HCT116 (cell line): Measurements from ENCODE around the gene CASP12. TPM values are rescaled to one million over a fixed set of nuclear protein-coding genes. Genes with fewer than 3 reads are reported as not detected.

Source experiments
- ATAC-seq: fragments of 200-7000 bp; cut with Tn5 transposase; 2 replicates; pipeline ENCODE4 v1.9.1; 2020; ENCODE audit warnings: mild to moderate bottlenecking, moderate library complexity
- BruUV-seq: library from RNA; stranded (reverse); fragments of 400-500 nt; replicated peaks from 2 replicates; lab custom pipeline; 2021; lab: Mats Ljungman, UMichigan
- CTCF ChIA-PET: fragments of 300-600 bp; sonication (Branson Sonifier 250); formaldehyde crosslinking; loops from one replicate; lab custom pipeline; 2021; ENCODE audit warnings: antibody characterized with exemption; lab: Charles Lee
- POLR2A ChIA-PET: fragments of 300-600, 350-600 bp; sonication (Branson Sonifier 250); formaldehyde crosslinking; loops from one replicate; lab custom pipeline; 2021; ENCODE audit warnings: antibody characterized with exemption; lab: Charles Lee
- RAD21 ChIA-PET, 2 experiments: fragments of 300-600 bp; sonication (Branson Sonifier 250); formaldehyde crosslinking; loops; one replicate each; lab custom pipeline; 2023; ENCODE audit warnings: low total read pairs in 2 of 2; ENCODE audit not compliant: uncharacterized antibody in 2 of 2, unreplicated experiment in 2 of 2, low non-redundant PET in 1 of 2; lab: Charles Lee
- DNase-seq: peaks from one replicate; pipeline ENCODE4 v3.0.0-alpha.2; 2010; ENCODE audit warnings: low read depth, low spot score
- H2AFZ ChIP-seq: fragments of 200-600 bp; shearing (Covaris generic), sonication (generic); 2 replicates; pipeline ENCODE4 v1.6.1; 2017; ENCODE audit warnings: low read depth, mixed run types, mixed read lengths, antibody characterized with exemption, low read length; ENCODE audit not compliant: poor library complexity, severe bottlenecking
- H3K27ac ChIP-seq: 2 replicates; pipeline ENCODE4 v1.5.1; 2012; ENCODE audit warnings: low read depth, low read length
- H3K27me3 ChIP-seq: fragments of 200-600 bp; sonication (generic); 2 replicates; pipeline ENCODE4 v1.6.1; 2016; ENCODE audit warnings: mixed run types, low read length, mixed read lengths; ENCODE audit not compliant: insufficient read depth
- H3K36me3 ChIP-seq, 2 experiments: fragments of 200-500 bp in 1 of 2; fragments of 200-600 bp in 1 of 2; sonication (Bioruptor generic) in 1 of 2; sonication (generic) in 1 of 2; 2 replicates each; pipeline versions ENCODE4 v1.5.1 to v1.6.1; 2014 to 2016; ENCODE audit warnings: low read length in 2 of 2, inconsistent platforms in 1 of 2, mixed read lengths in 1 of 2, mixed run types in 1 of 2; ENCODE audit not compliant: insufficient read depth in 2 of 2, control insufficient read depth in 1 of 2
- H3K4me1 ChIP-seq, 2 experiments: fragments of 200-600 bp in 1 of 2; sonication (generic) in 1 of 2; 2 replicates each; pipeline versions ENCODE4 v1.5.1 to v1.6.1; 2012 to 2017; ENCODE audit warnings: low read length in 2 of 2, inconsistent platforms in 1 of 2, mild to moderate bottlenecking in 1 of 2, mixed read lengths in 1 of 2, mixed run types in 1 of 2, moderate library complexity in 1 of 2; ENCODE audit not compliant: insufficient read depth in 2 of 2, control insufficient read depth in 1 of 2
- H3K4me2 ChIP-seq: fragments of 200-600 bp; sonication (generic); 2 replicates; pipeline ENCODE4 v1.6.1; 2017; ENCODE audit warnings: mixed run types, low read length, mixed read lengths
- H3K4me3 ChIP-seq, 2 experiments: fragments of 200-600 bp in 1 of 2; sonication (generic) in 1 of 2; replicated peaks in 1 of 2; 2 replicates each; pipeline ENCODE4 v1.5.1; 2011 to 2016; ENCODE audit warnings: low read length in 2 of 2, control low read depth in 1 of 2, low read depth in 1 of 2, mild to moderate bottlenecking in 1 of 2, mixed read lengths in 1 of 2, mixed run types in 1 of 2
- H3K79me2 ChIP-seq: fragments of 200-600 bp; sonication (generic); 2 replicates; pipeline ENCODE4 v1.6.1; 2017; ENCODE audit warnings: mild to moderate bottlenecking, mixed run types, low read length, moderate library complexity, mixed read lengths; ENCODE audit not compliant: insufficient read depth
- H3K9ac ChIP-seq: fragments of 200-600 bp; sonication (generic); 2 replicates; pipeline ENCODE4 v1.6.1; 2016; ENCODE audit warnings: low read length, mixed read lengths
- H3K9me2 ChIP-seq: fragments of 200-600 bp; sonication (generic), shearing (Covaris generic); 2 replicates; pipeline ENCODE4 v1.6.1; 2017; ENCODE audit warnings: mixed run types, mild to moderate bottlenecking, moderate library complexity; ENCODE audit not compliant: insufficient read depth
- H3K9me3 ChIP-seq, 2 experiments: fragments of 200-500 bp in 1 of 2; fragments of 200-600 bp in 1 of 2; sonication (Bioruptor generic) in 1 of 2; sonication (generic) in 1 of 2; 2 replicates each; pipeline ENCODE4 v1.6.1; 2014 to 2017; ENCODE audit warnings: low read length in 2 of 2, mixed read lengths in 2 of 2, inconsistent platforms in 1 of 2, low read depth in 1 of 2, mild to moderate bottlenecking in 1 of 2, mixed run types in 1 of 2, moderate library complexity in 1 of 2; ENCODE audit not compliant: control insufficient read depth in 1 of 2, insufficient read depth in 1 of 2
- H4K20me1 ChIP-seq: fragments of 200-600 bp; sonication (generic), shearing (Covaris generic); 2 replicates; pipeline ENCODE4 v1.6.1; 2017; ENCODE audit warnings: mixed run types, mild to moderate bottlenecking, moderate library complexity; ENCODE audit not compliant: insufficient read depth
- EGR1 ChIP-seq: IDR thresholded peaks from 2 replicates; pipeline ENCODE4 v1.6.1; 2012; ENCODE audit warnings: low read depth
- EZH2 ChIP-seq: fragments of 200-600 bp; sonication (generic); IDR thresholded peaks from 2 replicates; pipeline ENCODE4 v1.6.1; 2017; ENCODE audit warnings: antibody characterized with exemption, mixed run types
- EZH2phosphoT487 ChIP-seq: fragments of 200-600 bp; IDR thresholded peaks from 2 replicates; pipeline ENCODE4 v1.6.1; 2018; ENCODE audit warnings: antibody characterized with exemption, borderline replicate concordance
- JUND ChIP-seq: IDR thresholded peaks from 2 replicates; pipeline ENCODE4 v1.6.1; 2012
- POLR2AphosphoS5 ChIP-seq: IDR thresholded peaks from 2 replicates; pipeline ENCODE4 v1.6.1; 2011; ENCODE audit warnings: mild to moderate bottlenecking, low read depth, low read length, moderate library complexity
- RAD21 ChIP-seq: IDR thresholded peaks from 2 replicates; pipeline ENCODE4 v1.6.1; 2012; ENCODE audit warnings: low read depth, mild to moderate bottlenecking
- SIN3A ChIP-seq: IDR thresholded peaks from 2 replicates; pipeline ENCODE4 v1.6.1; 2012; ENCODE audit warnings: low read depth
- SP1 ChIP-seq: IDR thresholded peaks from 2 replicates; pipeline ENCODE4 v1.6.1; 2012; ENCODE audit warnings: low read depth
- TCF7L2 ChIP-seq: IDR thresholded peaks from 2 replicates; pipeline ENCODE4 v1.7.0; 2011; ENCODE audit warnings: borderline replicate concordance, inconsistent platforms; ENCODE audit not compliant: insufficient read depth, insufficient read length; ENCODE audit errors: extremely low read depth
- ZFX ChIP-seq: fragments of 450-650 bp; IDR thresholded peaks from 2 replicates; pipeline ENCODE4 v1.6.1; 2017
- ZNF274 ChIP-seq: fragments of 200-500 bp; sonication (Bioruptor generic); IDR thresholded peaks from 2 replicates; pipeline ENCODE4 v1.6.1; 2014; ENCODE audit warnings: mild to moderate bottlenecking, low read depth, low read length, inconsistent platforms
- intact Hi-C: fragments of 100-400 bp; cut with micrococcal nuclease; formaldehyde crosslinking; loops from 2 replicates; pipeline ENCODE4 v1.10.0; 2022
- total RNA-seq: library from RNA; stranded (reverse); gene quantifications from one replicate; pipeline ENCODE4 v1.2.1, GENCODE V29; 2021; ENCODE audit not compliant: unreplicated experiment
- TF ChIP-seq, protein P1 (sequence below): IDR thresholded peaks from 2 replicates; pipeline ENCODE4 v1.6.1; 2011; ENCODE audit warnings: mild to moderate bottlenecking, low read length, moderate library complexity; ENCODE audit not compliant: insufficient replicate concordance; ENCODE audit errors: extremely low read depth
- TF ChIP-seq, protein P2 (sequence below), 3 experiments: fragments of 200-600 bp in 1 of 3; sonication (generic) in 1 of 3; IDR thresholded peaks in 2 of 3; conservative IDR thresholded peaks in 1 of 3; 2 replicates each; pipeline ENCODE4 v1.5.1; 2012 to 2017; ENCODE audit warnings: low read depth in 2 of 3, low read length in 2 of 3, antibody characterized with exemption in 1 of 3, borderline replicate concordance in 1 of 3, control low read depth in 1 of 3, mild to moderate bottlenecking in 1 of 3, mixed read lengths in 1 of 3, mixed run types in 1 of 3, moderate library complexity in 1 of 3; ENCODE audit not compliant: insufficient read depth in 1 of 3
- TF ChIP-seq, protein P3 (sequence below): IDR thresholded peaks from 2 replicates; pipeline ENCODE4 v1.6.1; 2012

CASP12 gene
- total RNA-seq, 1 experiment from 2014 or later = not detected

DNA sequence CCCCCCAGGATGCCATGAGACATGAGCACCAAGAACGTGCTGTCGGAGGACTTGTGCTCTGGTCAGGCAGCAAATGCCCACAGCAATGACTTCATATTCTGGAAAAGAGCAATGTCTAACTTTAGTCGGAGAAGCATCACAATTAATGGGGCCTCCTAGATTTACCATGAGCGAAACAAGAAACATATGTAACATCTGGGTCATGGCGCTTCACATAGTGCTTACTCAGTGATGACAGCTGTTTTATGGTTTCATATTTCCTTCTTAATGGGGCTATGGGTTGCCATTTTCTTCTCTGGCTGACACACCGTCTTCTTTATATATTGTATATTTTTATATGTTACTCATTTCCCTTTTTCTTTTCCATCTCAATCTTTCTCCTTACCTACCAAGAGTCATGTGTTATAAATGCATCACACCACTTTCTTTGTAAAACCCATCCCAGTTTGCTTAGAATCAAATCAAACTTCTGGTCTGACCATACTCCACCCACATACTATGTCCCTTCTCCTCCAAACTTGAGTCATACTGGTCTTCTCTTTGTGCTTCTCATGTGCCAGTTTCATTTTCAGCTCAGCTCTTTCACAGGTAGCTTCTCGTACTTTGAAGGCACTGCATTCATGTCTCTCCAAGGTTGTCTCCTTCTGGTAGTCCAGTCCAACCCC is 9.4 kb upstream of the CASP12 start (continued):
- TF ChIP-seq, protein P1, sequence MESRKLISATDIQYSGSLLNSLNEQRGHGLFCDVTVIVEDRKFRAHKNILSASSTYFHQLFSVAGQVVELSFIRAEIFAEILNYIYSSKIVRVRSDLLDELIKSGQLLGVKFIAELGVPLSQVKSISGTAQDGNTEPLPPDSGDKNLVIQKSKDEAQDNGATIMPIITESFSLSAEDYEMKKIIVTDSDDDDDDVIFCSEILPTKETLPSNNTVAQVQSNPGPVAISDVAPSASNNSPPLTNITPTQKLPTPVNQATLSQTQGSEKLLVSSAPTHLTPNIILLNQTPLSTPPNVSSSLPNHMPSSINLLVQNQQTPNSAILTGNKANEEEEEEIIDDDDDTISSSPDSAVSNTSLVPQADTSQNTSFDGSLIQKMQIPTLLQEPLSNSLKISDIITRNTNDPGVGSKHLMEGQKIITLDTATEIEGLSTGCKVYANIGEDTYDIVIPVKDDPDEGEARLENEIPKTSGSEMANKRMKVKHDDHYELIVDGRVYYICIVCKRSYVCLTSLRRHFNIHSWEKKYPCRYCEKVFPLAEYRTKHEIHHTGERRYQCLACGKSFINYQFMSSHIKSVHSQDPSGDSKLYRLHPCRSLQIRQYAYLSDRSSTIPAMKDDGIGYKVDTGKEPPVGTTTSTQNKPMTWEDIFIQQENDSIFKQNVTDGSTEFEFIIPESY = no peak
- no peak for TF ChIP-seq SIN3A
- TF ChIP-seq, protein P2, sequence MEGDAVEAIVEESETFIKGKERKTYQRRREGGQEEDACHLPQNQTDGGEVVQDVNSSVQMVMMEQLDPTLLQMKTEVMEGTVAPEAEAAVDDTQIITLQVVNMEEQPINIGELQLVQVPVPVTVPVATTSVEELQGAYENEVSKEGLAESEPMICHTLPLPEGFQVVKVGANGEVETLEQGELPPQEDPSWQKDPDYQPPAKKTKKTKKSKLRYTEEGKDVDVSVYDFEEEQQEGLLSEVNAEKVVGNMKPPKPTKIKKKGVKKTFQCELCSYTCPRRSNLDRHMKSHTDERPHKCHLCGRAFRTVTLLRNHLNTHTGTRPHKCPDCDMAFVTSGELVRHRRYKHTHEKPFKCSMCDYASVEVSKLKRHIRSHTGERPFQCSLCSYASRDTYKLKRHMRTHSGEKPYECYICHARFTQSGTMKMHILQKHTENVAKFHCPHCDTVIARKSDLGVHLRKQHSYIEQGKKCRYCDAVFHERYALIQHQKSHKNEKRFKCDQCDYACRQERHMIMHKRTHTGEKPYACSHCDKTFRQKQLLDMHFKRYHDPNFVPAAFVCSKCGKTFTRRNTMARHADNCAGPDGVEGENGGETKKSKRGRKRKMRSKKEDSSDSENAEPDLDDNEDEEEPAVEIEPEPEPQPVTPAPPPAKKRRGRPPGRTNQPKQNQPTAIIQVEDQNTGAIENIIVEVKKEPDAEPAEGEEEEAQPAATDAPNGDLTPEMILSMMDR (IDR thresholded peaks at IDR 0.05 in 2 of 3, conservative IDR thresholded peaks at IDR 0.05 in 1 of 3; ENCODE audit: borderline replicate concordance in 1 of 3, insufficient read depth in 1 of 3, low read depth in 2 of 3, low read length in 2 of 3) = no peak
- TF ChIP-seq, all 23 proteins: peak for 0

DNA sequence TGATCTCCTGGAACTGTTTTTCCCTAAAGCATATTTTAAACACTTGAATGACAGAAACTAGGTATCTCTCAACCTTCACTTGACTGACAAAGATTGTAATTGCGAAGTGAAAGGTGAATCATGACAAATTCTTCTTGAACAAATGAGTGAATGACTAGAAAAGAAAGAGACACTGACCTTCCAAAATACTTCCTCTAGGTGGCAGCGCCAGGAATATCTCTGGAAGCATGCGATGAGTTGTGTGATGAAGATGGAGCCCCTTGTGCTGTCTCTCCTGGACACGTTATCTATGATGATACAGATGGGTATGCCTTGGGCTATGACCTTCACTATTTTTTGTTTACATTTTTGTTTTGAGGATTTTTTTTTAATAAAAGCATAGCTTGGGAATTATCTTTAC is 7.0 kb upstream of the CASP12 start:
- no TSS peak for BruUV-seq
- peak; percentile 4 for DNase-seq
- CTCF ChIA-PET = no interaction called here

More for the DNA sequence above, 7.0 kb upstream of the CASP12 start:
- H3K9me2 ChIP-seq = no peaks in the 10 kb centered on the region
- no peak overlapping the region for H3K4me2 ChIP-seq
- no peaks in the 10 kb centered on the region for H3K79me2 ChIP-seq
- RAD21 ChIA-PET = no interaction called here
- H3K9me3 ChIP-seq = no peaks in the 10 kb centered on the region
- no peaks in the 10 kb centered on the region for H3K36me3 ChIP-seq
- POLR2A ChIA-PET = no interaction called here
- H2AFZ ChIP-seq = no peak overlapping the region
- peak; percentile 67 for ATAC-seq
- no peaks in the 10 kb centered on the region for H4K20me1 ChIP-seq
- intact Hi-C loops = no loop called here
- no peak for TF ChIP-seq EZH2phosphoT487
- peak; percentile 36; the same call in 1 of the 2 replicates for TF ChIP-seq RAD21
- TF ChIP-seq EZH2 = no peak
- no peak for TF ChIP-seq TCF7L2
- TF ChIP-seq POLR2AphosphoS5 = no peak
- TF ChIP-seq, protein P3, sequence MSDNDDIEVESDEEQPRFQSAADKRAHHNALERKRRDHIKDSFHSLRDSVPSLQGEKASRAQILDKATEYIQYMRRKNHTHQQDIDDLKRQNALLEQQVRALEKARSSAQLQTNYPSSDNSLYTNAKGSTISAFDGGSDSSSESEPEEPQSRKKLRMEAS = no peak
- TF ChIP-seq SP1 = no peak
- TF ChIP-seq JUND = no peak
- TF ChIP-seq EGR1 = no peak
- no peak for TF ChIP-seq ZNF274
- TF ChIP-seq, protein P2 (IDR thresholded peaks at IDR 0.05 in 2 of 3, conservative IDR thresholded peaks at IDR 0.05 in 1 of 3; ENCODE audit: borderline replicate concordance in 1 of 3, insufficient read depth in 1 of 3, low read depth in 2 of 3, low read length in 2 of 3) = peak; percentile 8 to 54 (median 35); a peak in 4 of 6 replicates
- TF ChIP-seq ZFX = no peak
- no peak overlapping the region for H3K9ac ChIP-seq
- H3K27ac ChIP-seq = no peak overlapping the region
- H3K4me1 ChIP-seq = no peaks in the 10 kb centered on the region
- no peaks in the 10 kb centered on the region for H3K27me3 ChIP-seq
- no peak overlapping the region for H3K4me3 ChIP-seq
